GM18511 (cell line): Measurements from ENCODE around the gene GPR141.
"Not testable (repeated sequence)": the region's sequence is repeated elsewhere in the genome, so short reads cannot be mapped to it uniquely, and the experiment has no call there.

Experiments
- ATAC-seq: cut with Tn5 transposase; IDR thresholded peaks from one replicate; pipeline ENCODE4 v1.9.1; 2021; ENCODE audit warnings: mild to moderate bottlenecking, moderate library complexity; ENCODE audit not compliant: unreplicated experiment

The GPR141 gene

DNA sequence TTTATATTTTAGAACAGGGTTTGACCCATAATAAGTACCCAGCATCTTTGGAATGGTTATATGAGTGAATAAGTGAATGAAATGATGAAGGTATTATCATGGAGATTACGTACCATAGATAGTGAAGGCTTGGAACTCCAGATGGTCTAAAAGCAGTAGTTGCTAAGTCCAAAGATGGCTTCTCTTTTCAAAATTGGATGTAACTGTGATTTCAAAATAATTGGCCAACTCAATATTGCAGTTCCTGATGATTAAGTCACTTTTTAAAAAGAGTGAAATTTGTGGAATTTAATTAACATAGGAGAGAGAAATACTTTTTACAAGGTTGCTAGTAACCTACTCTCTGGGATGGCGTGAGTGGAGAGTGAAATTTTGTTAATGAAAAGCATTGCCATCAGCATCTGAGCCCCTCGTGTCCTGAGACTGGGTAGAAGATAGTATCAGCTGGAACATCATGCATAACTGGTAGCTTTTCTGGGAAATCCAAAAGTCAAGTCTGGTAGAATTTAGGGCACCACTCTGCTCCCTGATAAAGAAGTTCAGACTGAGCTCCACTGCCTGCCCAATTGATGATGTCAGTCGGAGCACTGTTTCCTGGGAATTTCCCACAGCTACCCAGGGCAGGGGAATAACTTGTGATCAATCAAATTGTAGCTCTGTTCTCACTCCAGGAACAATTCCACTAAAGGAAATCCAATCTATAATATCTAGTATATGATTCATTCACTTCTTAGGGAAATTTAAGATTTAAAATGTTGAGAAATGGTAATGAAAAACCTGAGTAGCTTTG, 3.2 kb downstream of the GPR141 start:
- ATAC-seq = no peak

DNA sequence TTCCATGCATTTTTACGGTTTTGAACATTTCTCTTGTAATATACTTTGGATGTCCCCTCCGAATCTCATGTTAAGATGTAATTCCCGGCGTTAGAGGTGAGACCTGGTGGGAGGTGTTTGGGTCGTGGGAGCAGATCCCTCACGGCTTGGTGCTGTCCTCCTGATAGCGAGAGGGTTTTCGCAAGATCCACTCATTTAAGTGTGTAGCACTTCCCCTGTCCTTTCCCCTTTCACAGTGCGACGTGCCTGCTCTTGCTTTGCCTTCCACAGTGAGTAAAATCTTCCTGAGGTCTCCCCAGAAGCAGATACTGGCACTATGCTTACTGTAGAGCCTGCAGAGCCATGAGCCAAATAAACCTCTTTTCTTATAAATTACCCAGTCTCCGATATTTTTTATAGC, 6.6 kb downstream of the GPR141 start:
- no peak for ATAC-seq

DNA sequence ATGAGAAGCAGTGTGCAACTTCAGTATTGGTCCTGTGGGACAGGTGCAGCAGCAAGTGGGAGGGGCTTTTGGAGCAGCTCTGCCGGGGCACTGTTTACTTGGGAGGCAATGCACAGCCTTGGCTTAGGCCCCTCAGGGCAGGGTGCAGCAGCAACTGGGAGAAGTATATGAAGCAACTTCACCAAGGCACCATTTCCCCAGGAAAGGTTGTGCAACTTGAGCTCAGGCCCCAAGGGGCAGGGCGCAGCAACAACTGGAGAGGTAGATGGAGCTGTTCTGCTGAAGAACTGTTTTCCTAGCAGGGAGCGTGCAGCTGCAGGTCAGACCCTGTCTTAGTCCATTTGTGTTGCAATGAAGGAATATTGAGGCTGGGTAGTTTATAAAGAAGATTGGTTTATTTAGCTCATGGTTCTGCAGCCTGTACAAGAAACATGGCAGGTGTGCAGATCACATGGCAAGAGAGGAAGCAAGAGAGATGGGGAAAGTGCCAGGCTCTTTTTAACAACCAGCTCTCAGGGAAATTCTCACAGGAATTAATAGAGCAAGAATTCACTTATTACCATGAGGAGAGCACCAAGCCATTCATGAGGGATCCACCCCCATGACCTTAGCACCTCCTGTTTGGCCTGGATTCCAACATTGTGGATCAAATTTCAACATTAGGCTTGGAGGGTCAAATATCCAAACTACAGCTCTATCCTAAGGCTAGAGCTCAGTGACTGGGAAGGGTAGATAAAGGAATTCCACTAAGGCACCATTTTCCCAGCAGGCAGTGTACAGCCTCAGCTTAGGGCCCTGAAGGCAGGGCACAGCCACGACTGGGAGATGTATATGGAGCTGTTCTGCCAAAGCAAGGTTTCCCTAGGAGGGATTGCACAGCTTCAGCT, 10.9 kb downstream of the GPR141 start:
- ATAC-seq = no peak

DNA sequence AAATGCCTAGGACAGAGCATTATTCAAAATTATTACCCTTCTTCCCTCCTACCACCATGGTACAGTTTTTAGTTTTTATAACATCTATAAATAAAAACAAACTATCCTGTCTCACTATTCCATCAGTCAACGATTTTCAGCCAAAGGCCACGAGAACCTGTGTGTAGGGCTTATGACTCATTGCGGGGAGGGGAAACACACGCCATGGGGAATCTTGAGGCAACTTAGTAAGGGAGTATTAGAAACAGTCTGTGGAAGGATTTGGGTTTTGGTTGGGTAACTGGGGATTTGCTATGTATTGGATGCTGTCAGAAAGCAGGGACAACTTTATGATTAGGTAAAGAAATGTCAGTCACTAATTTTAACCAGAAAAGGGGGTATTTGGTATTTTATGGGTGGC, 14.7 kb downstream of the GPR141 start:
- no peak for ATAC-seq

DNA sequence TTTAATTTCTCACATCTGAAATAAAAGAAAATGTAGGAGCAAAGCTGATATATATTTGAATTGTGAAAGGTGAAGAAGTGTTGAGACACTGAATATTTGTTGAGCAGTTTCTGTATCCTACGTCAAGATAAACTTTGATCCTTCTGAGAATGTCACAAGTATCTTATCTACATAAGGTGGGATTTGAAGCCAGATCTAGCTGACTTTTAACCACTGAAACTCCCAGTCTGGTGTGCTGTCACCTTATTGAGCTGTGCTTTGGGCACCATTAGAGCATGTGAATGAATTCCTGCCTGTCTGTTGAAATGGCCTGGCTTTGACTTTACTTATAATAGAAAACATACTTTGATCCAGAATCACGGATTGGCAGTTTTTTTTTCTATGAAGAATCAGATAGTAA, 15.2 kb downstream of the GPR141 start:
- ATAC-seq = no peak

DNA sequence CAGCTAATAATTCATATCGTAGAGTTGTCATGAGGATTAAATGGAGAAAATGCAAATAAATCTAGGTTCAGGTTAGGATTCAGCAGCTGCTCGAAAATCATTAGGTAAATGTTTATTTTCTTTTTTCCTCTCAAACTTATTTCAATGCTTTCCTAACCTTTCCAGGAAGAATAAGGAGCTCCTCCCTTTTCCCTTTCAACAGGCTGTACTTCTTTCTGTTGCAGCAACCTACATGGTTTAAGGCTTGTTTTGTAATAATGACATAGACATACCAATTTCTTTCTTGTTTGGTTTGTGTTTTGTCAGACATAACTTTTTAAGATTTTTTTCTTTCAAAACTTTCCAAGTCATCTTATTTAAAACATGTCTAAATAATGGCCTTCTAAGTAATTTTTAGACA, 18.2 kb downstream of the GPR141 start:
- ATAC-seq = no peak

- no peak for ATAC-seq
Observed at GRCh38 chr7:37703361-37703760, 19.8 kb downstream of the GPR141 start.

GRCh38 chr7:37704328-37704833, 20.8 kb downstream of the GPR141 start:
- ATAC-seq = not testable (repeated sequence)

GRCh38 chr7:37705976-37706375, 22.4 kb downstream of the GPR141 start:
- ATAC-seq = no peak

DNA sequence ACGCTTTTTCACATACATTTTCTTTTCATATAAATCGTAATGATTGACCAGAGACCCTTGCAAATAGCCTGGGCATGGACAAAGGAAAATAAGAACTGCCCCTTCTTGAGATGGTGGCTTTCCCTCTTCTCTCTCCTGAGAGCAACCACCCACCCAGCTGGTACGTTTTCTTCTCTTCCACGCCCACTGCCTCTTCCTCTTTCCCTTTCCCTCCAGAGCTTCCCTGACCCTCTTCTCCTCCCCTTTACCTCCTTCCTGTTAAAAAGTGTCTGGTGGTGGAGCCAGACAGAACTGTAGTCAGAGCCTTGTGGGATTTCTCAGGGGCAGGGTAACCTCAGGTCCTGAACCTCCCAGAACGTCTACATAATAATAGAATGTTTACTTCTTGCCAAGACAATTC, 23.2 kb downstream of the GPR141 start:
- no peak for ATAC-seq

- no peak for ATAC-seq
Observed at GRCh38 chr7:37707754-37708485, 24.4 kb downstream of the GPR141 start.

DNA sequence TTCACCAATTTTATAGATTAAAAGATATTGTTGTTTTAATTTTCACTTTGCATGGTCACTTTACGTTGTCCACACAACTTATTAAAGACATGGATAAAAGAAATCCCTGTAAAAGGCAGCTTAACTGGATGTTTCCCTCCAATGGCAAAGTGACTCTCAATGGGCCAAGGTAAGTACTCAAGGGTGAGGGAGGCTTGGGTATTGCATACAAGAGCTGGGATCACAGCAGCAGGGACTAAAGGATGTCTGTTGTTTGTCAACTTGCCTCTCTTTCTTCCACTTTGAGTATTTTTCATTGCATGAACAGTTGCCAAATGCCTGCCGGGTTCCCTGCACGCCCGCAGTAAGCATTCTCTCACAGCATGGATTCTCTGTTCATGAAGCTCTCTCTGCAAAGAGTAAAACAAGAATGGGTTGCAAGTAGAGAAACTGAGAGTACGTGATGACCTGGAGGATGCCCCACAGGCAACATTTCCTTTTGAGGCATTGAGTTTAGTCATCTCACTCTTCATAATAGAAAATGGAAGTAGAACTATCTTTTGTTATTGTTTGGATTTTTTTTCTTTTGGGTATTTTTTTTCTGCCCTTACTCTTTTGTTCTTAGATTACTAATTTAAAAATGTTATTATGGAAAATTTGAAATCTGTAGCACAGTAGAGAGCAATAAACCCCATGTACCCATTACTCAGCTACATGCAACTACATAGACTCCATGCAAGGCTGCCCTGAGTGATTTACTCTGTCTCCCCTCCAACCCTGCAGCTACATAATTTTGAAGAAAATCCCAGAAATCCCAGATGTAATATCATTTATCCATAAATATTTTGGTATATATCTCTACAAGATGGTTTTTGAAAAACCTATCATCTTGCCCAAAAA, 26.3 kb downstream of the GPR141 start:
- peak; percentile 96 for ATAC-seq

DNA sequence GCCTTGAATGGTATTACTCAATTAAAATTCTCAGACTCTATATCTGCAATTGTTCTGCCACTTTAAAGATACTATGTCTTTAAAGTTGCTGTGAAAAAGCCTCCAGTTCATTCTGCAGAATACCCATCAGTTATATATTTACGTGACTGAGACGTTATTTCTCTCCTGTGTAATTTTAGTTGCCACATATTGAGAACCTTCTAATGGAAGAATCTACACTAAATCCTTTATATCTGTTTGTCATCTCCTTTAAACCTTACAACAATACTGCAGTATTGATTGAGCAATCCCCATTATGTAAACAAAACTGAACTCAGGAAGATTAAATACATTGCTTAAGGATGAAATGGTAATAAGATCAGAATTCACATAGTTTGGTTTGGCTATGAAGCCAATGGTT, 30.0 kb downstream of the GPR141 start:
- ATAC-seq = no peak

DNA sequence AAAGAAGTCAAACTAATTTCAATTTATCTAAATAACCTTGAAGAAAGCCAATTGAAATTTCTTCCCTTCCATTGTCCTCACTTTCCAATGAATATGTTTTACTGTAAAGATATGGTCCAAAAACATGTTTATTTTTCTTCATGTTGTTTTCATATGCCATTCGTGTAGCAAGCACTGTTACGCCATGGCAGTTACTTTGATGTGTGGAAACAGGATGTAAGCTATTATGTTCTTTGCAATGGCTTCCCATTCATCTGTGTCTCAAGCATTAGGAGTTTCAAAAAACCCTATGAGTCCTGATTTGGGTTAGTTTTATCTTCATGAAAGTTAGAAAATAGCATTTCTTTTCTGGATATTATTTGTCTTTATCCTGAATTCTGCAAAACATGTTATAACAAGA, 31.0 kb downstream of the GPR141 start:
- no peak for ATAC-seq

DNA sequence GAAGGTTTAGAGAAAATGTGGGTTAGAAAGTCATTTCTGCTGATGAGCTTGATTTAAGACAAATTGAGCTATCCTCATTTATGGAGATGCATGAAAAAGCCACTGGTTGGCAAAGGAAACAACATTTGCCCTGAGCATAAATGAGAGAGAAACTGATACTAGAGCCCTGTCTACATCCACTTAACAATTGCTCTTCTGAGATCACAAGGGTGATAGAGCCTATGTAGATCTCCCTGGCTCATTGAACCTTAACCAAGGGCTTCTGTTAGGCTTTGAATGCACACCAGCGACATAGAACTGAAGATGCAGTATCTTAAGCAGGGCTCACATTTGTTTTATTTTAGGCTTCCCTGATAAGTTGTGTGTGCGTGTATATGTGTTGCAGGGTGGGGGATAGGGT, 35.0 kb downstream of the GPR141 start:
- peak; percentile 83 for ATAC-seq

DNA sequence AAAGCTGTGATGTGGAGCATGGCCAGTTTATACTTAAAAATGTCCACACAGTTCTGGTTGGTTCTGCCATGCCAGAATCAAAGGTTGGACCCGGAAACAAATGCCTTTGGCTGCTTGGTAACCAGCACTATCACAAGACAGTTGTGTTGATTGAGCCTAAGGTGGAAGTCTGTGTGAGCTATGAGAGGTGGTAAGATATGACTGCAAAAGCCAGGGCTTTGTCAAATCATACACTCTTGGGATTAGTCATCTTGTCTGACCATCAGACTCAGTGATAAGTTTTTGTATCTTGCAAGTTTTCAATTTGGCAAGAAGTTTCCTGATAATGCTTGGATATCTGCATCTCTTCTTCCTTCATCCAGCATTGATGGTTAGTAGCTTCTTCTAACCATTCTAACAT, 35.5 kb downstream of the GPR141 start:
- peak; percentile 88 for ATAC-seq

GRCh38 chr7:37724732-37725131, 41.2 kb downstream of the GPR141 start:
- ATAC-seq = no peak

- ATAC-seq = no peak
Observed at GRCh38 chr7:37726016-37726415, 42.5 kb downstream of the GPR141 start.

- ATAC-seq = peak; percentile 64
Observed at GRCh38 chr7:37728747-37729146, 45.2 kb downstream of the GPR141 start.

- no peak for ATAC-seq
Observed at GRCh38 chr7:37729181-37729580, 45.6 kb downstream of the GPR141 start.
